LNCaP clone FGC (cell line): ENCODE results near the gene CROT.

Source experiments
- DNase-seq: peaks from one replicate; pipeline ENCODE4 v3.0.0-alpha.2; 2011; ENCODE audit warnings: low read depth
- H3K4me3 ChIP-seq: 2 replicates; pipeline ENCODE4 v1.5.1; 2011; ENCODE audit warnings: mild to moderate bottlenecking, low read depth, low read length, control low read depth
- TF ChIP-seq, protein P1 (sequence below): IDR thresholded peaks from 2 replicates; pipeline ENCODE4 v1.5.1; 2012; ENCODE audit warnings: mild to moderate bottlenecking; ENCODE audit not compliant: control insufficient read depth, insufficient read depth; ENCODE audit errors: extremely low read depth

CROT gene

GRCh38 chr7:87411186-87411585, 65.7 kb downstream of the CROT start:
- TF ChIP-seq, protein P1, sequence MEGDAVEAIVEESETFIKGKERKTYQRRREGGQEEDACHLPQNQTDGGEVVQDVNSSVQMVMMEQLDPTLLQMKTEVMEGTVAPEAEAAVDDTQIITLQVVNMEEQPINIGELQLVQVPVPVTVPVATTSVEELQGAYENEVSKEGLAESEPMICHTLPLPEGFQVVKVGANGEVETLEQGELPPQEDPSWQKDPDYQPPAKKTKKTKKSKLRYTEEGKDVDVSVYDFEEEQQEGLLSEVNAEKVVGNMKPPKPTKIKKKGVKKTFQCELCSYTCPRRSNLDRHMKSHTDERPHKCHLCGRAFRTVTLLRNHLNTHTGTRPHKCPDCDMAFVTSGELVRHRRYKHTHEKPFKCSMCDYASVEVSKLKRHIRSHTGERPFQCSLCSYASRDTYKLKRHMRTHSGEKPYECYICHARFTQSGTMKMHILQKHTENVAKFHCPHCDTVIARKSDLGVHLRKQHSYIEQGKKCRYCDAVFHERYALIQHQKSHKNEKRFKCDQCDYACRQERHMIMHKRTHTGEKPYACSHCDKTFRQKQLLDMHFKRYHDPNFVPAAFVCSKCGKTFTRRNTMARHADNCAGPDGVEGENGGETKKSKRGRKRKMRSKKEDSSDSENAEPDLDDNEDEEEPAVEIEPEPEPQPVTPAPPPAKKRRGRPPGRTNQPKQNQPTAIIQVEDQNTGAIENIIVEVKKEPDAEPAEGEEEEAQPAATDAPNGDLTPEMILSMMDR: no peak
- no peak overlapping the region for H3K4me3 ChIP-seq
- DNase-seq: no peak

- TF ChIP-seq, protein P1: no peak
- no peak overlapping the region for H3K4me3 ChIP-seq
- no peak for DNase-seq
Observed at GRCh38 chr7:87413029-87413428, 67.6 kb downstream of the CROT start.

DNA sequence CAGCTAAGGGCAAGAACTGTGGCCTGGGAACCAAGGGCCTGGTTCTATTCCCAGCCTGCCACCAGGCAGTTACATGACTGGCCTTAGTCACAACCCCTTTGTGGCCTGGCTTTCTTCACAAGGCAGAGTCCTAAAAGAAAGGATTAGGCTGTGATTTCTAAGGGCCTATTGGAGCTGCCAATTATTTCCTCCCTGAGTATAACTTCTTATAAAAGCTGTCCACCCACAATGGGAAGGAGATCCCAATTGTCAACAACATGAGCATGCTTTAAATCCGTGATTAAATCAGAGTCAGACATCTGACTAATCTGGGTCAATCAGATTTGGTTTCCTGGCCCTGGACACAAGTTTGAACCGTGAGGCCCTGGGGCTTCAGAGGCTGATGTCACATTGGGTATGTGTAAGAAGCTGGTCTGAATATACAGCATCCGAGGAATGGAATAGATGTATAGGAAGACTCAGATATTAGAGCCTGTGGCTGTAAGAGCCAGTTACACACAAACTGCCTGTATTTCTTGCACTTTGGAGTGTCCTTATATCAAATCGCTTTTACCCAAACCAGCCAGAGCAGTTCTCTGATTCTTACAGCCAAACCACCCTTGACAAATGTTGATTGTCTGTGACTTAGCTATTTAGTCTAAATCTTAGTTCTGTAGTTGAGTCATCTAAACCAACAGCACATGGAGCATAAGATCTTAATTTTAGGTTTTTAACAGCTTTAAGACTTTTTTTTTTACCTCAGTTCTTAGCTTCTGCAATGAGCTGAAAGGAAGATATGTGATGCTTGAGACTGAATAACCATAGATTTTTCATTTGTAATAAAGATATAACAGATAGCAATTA, 68.7 kb downstream of the CROT start:
- TF ChIP-seq, protein P1: no peak
- no peak for DNase-seq
- no peak overlapping the region for H3K4me3 ChIP-seq

DNA sequence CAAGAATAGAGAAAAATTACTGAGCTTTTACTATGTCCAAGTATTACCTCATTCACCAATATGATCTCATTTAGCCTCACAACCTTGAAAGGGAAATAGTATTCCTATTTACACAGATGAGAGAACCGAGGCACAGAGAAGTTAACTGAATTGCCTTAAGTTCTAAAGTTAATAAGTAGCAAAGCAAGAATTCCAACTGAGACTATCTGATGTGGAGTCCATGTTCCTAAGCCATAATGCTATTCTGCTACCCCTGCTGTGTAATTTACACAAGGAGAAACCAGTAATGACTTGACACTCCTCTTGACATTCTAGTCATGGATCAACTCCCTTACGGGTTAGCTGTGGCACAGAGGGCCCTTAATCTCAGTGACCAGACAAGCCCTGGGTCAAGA, 69.3 kb downstream of the CROT start:
- TF ChIP-seq, protein P1: no peak
- no peak for DNase-seq

GRCh38 chr7:87416682-87417587, 71.5 kb downstream of the CROT start:
- no peak overlapping the region for H3K4me3 ChIP-seq
- peak; percentile 60 for DNase-seq
- TF ChIP-seq, protein P1: peak; percentile 74

More for the DNA sequence above, 69.3 kb downstream of the CROT start:
- H3K4me3 ChIP-seq: no peak overlapping the region

DNA sequence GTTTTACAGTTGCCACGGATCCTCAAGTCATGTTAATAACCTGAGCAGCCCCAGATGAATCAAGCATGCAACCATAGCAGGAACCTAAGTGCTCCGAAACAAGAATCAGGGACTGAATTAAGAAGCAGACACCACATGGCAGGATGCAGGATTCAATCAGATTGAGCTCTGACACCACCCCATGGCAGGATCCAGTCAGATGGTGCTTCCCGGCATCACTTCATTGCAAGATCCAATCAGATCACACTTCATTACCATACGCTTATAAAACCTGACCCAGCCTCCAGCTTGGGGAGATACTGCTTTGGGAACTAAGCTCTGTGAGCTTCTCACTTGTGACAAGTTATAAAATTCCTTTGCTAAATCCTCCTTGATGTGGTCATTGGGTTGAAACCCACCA, 74.7 kb downstream of the CROT start:
- TF ChIP-seq, protein P1: no peak
- no peak overlapping the region for H3K4me3 ChIP-seq
- DNase-seq: no peak
